Measurements from ENCODE around the gene EXOC8. TPM values are rescaled to one million over a fixed set of nuclear protein-coding genes. Genes with fewer than 3 reads are reported as not detected.

EXOC8 gene
- total and polyA plus RNA-seq, 10 donors = 4.7 to 23.6 (median 20.1) TPM

DNA sequence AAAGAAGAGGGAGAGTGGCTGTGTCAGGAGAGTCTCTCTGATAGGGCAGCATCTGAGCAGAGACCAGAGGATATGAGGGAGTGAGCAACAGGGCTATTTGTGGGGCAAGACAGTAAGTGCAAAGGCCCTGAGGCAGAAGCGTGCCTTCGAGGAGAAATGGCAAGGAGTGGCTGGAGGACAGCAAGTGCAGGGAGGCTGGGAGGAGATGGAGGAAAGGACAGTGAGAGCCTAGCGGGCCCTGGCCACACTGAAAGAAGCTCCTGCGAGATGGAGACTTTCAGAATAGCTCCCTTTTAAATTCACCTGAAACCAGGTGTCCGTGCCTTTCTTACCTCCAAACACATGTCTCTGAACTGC is 25.2 kb downstream of the EXOC8 start:
- peaks cover 0 to under 1% (median 0%) of the 10 kb centered on the region in 8 donors for H3K9me3 ChIP-seq
- WGBS, 5 donors = 87 to 96% (median 93%) methylated on average over 5 of the region's 5 CpGs
- H3K36me3 ChIP-seq = no peaks in the 10 kb centered on the region
- intact Hi-C loops (cut with DNase I; ENCODE audit: low total_unique reads) = no loop called here
- no peak overlapping the region for H3K27ac ChIP-seq
- no peaks in the 10 kb centered on the region for H3K27me3 ChIP-seq (replicated peaks in 1 of 7)
- H3K4me1 ChIP-seq = peaks cover 0 to 4% (median 0%) of the 10 kb centered on the region in 6 donors
- H3K4me3 ChIP-seq = no peak overlapping the region
- no peak for DNase-seq
- no peak for TF ChIP-seq POLR2AphosphoS5 (IDR thresholded peaks at IDR 0.05)

DNA sequence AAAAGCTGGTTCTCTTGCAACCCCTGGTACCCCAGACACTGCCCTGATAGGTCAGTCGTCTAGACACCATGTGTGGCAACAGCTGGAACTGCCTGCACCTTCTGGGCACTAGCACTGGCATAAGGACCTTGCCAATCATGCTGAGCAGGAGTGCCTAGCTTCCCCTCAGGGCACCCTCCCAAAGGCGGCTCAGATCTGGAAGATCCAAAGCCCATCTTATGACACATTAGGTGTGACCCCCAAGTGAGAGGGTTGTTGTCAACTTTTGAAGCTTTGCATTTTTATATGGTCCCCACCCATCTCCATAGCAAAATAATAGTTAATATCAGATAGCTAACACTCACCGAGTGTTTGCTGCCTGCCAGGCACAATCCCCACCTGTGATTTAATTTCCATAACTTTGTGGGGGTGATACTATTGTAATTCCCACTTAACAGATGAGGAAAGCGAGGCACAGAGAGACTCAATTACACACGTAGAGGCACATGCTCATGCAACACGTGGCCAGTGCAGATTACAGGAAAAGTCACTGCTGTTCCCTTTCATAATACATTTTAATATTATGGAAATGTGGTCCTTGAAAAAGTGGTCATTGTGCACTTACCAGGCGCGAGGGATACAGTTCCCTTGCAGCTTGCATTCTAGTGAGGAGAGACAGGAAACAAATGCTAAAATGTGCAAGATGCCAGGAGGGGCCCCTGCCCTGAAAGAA is 25.8 kb downstream of the EXOC8 start:
- WGBS, 5 donors = 73 to 82% (median 78%) methylated on average over 7 to 8 of the region's 8 CpGs
- Histone ChIP-seq H3K27me3 (replicated peaks in 1 of 7) (no peaks in the 10 kb centered on the region), H3K36me3 (no peaks in the 10 kb centered on the region), H3K4me1 (peaks cover 0 to 4% (median 0%) of the 10 kb centered on the region in 6 donors), H3K4me3 (no peak overlapping the region), H3K27ac (no peak overlapping the region), H3K9me3 (no peaks in the 10 kb centered on the region)
- TF ChIP-seq POLR2AphosphoS5 (IDR thresholded peaks at IDR 0.05) (no peak), POLR2A (IDR thresholded peaks at IDR 0.05) (no peak)
- TF ChIP-seq, protein P1, sequence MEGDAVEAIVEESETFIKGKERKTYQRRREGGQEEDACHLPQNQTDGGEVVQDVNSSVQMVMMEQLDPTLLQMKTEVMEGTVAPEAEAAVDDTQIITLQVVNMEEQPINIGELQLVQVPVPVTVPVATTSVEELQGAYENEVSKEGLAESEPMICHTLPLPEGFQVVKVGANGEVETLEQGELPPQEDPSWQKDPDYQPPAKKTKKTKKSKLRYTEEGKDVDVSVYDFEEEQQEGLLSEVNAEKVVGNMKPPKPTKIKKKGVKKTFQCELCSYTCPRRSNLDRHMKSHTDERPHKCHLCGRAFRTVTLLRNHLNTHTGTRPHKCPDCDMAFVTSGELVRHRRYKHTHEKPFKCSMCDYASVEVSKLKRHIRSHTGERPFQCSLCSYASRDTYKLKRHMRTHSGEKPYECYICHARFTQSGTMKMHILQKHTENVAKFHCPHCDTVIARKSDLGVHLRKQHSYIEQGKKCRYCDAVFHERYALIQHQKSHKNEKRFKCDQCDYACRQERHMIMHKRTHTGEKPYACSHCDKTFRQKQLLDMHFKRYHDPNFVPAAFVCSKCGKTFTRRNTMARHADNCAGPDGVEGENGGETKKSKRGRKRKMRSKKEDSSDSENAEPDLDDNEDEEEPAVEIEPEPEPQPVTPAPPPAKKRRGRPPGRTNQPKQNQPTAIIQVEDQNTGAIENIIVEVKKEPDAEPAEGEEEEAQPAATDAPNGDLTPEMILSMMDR (IDR thresholded peaks at IDR 0.05 in 8 of 11, conservative IDR thresholded peaks at IDR 0.05 in 3 of 11) = no peak
- no peak for DNase-seq
- intact Hi-C loops (cut with DNase I; ENCODE audit: low total_unique reads) = no loop called here

DNA sequence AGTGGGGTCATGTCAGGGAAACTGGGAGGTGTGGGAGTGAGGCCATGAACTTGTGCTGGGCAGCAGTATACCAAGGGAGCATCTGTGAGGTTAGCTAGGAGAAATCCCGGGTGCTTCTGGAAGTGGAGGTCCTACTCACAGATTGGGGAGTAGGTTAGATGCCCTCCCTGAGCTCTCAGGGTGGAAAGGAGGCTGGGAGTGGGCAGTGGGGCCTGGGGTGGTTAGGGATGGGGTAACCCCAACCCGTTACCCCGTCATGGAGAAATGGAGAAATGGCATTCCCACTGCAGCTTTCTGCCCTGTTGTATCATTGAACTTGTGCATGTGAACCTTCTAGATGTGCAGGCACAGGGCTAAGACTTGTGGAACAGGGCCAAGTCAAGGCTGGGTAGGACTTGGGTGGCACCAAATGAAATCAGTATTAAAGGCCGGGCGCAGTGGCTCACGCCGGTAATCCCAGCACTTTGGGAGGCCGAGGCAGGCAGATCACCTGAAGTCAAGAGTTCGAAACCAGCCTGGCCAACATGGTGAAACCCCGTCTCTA is 27.2 kb downstream of the EXOC8 start:
- intact Hi-C loops (cut with DNase I; ENCODE audit: low total_unique reads) = no loop called here

DNA sequence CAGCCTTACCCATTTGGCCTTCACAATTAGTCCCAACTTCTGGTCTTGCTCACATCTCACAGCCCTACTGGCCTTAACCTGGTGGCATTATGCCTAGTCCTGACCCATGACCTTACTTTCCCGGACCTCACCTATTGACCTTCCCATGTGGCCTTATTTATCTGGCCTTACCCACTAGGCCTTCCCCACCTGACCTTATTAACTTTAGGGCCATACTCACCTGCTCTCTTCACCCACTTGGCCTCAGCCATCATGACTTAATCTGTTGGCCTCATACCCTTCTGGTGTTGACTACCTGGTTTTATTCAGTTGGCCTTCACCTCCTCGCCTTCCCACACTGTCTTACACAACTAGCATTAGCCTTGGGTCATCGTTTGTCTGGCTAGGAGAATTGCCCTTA is 35.7 kb downstream of the EXOC8 start:
- TF ChIP-seq POLR2A (IDR thresholded peaks at IDR 0.05) (no peak), POLR2AphosphoS5 (IDR thresholded peaks at IDR 0.05) (no peak)
- TF ChIP-seq, protein P1 (IDR thresholded peaks at IDR 0.05 in 8 of 11, conservative IDR thresholded peaks at IDR 0.05 in 3 of 11) = no peak
- Histone ChIP-seq H3K4me3 (no peak overlapping the region), H3K27me3 (replicated peaks in 1 of 7) (no peaks in the 10 kb centered on the region), H3K9me3 (no peaks in the 10 kb centered on the region), H3K27ac (no peak overlapping the region), H3K36me3 (no peaks in the 10 kb centered on the region), H3K4me1 (no peaks in the 10 kb centered on the region)
- WGBS, 5 donors = 90 to 97% (median 92%) methylated on average over 3 of the region's 3 CpGs
- DNase-seq = no peak
- intact Hi-C loops (cut with DNase I; ENCODE audit: low total_unique reads) = no loop called here

More for the DNA sequence above, 27.2 kb downstream of the EXOC8 start:
- no peak overlapping the region for H3K4me3 ChIP-seq
- TF ChIP-seq POLR2A (IDR thresholded peaks at IDR 0.05) (no peak), POLR2AphosphoS5 (IDR thresholded peaks at IDR 0.05) (no peak)
- TF ChIP-seq, protein P1 (IDR thresholded peaks at IDR 0.05 in 8 of 11, conservative IDR thresholded peaks at IDR 0.05 in 3 of 11) = no peak
- no peaks in the 10 kb centered on the region for H3K4me1 ChIP-seq
- H3K9me3 ChIP-seq = no peaks in the 10 kb centered on the region
- H3K27ac ChIP-seq = no peak overlapping the region
- DNase-seq = no peak
- no peaks in the 10 kb centered on the region for H3K36me3 ChIP-seq
- H3K27me3 ChIP-seq (replicated peaks in 1 of 7) = no peaks in the 10 kb centered on the region
- 92 to 98% (median 97%) methylated on average over 9 to 10 of the region's 10 CpGs for WGBS, 5 donors

Measured in spleen (tissue), 11 donors.